ENCODE measurements around the gene CEP128. TPM values are rescaled to one million over a fixed set of nuclear protein-coding genes. Genes with fewer than 3 reads are reported as not detected.

CEP128 gene
- total and polyA plus RNA-seq, 7 donors, result 0.79 to 2.3 (median 1.8) TPM

- no peaks in the 10 kb centered on the region for H3K9me3 ChIP-seq
- no peak for DNase-seq
- no peak overlapping the region for H3K4me3 ChIP-seq
- ATAC-seq, result no peak
- H3K4me1 ChIP-seq, result no peaks in the 10 kb centered on the region
- no peak overlapping the region for H3K27ac ChIP-seq
- no peaks in the 10 kb centered on the region for H3K27me3 ChIP-seq (ENCODE audit: insufficient read depth in 3 of 3, low read length in 2 of 3)
- H3K36me3 ChIP-seq (ENCODE audit: insufficient read depth in 1 of 2, low read depth in 1 of 2), result no peaks in the 10 kb centered on the region
- 97 to 100% (median 99%) methylated on average over 2 of the region's 2 CpGs for WGBS, 3 donors
- TF ChIP-seq CTCF (IDR thresholded peaks at IDR 0.05), result no peak
- intact Hi-C loops (cut with DNase I), result no loop called here
Measured at GRCh38 chr14:80664576-80664975, 277.0 kb downstream of the CEP128 start.

GRCh38 chr14:80663541-80663940, 278.0 kb downstream of the CEP128 start:
- Histone ChIP-seq H3K36me3 (ENCODE audit: insufficient read depth in 1 of 2, low read depth in 1 of 2) (no peaks in the 10 kb centered on the region), H3K9me3 (no peaks in the 10 kb centered on the region), H3K4me1 (no peaks in the 10 kb centered on the region), H3K4me3 (no peak overlapping the region), H3K27ac (no peak overlapping the region), H3K27me3 (ENCODE audit: insufficient read depth in 3 of 3, low read length in 2 of 3) (no peaks in the 10 kb centered on the region)
- no peak for ATAC-seq
- 77 to 80% (median 79%) methylated on average over 2 of the region's 2 CpGs for WGBS, 3 donors
- no peak for DNase-seq
- no peak for TF ChIP-seq CTCF (IDR thresholded peaks at IDR 0.05)
- intact Hi-C loops (cut with DNase I), result no loop called here

GRCh38 chr14:80659783-80660182, 281.8 kb downstream of the CEP128 start:
- ATAC-seq, result no peak
- intact Hi-C loops (cut with DNase I), result no loop called here

GRCh38 chr14:80658733-80659132, 282.8 kb downstream of the CEP128 start:
- H3K27me3 ChIP-seq (ENCODE audit: insufficient read depth in 3 of 3, low read length in 2 of 3), result no peaks in the 10 kb centered on the region
- ATAC-seq, result no peak
- 34 to 39% (median 34%) methylated on average over 1 of the region's 1 CpG for WGBS, 3 donors

More at GRCh38 chr14:80659783-80660182, 281.8 kb downstream of the CEP128 start:
- Histone ChIP-seq H3K36me3 (ENCODE audit: insufficient read depth in 1 of 2, low read depth in 1 of 2) (no peaks in the 10 kb centered on the region), H3K9me3 (no peaks in the 10 kb centered on the region), H3K4me1 (no peaks in the 10 kb centered on the region), H3K27me3 (ENCODE audit: insufficient read depth in 3 of 3, low read length in 2 of 3) (no peaks in the 10 kb centered on the region), H3K27ac (no peak overlapping the region), H3K4me3 (no peak overlapping the region)
- 76 to 97% (median 95%) methylated on average over 2 of the region's 2 CpGs for WGBS, 3 donors
- no peak for TF ChIP-seq CTCF (IDR thresholded peaks at IDR 0.05)
- DNase-seq, result no peak

More at GRCh38 chr14:80658733-80659132, 282.8 kb downstream of the CEP128 start:
- H3K36me3 ChIP-seq (ENCODE audit: insufficient read depth in 1 of 2, low read depth in 1 of 2), result no peaks in the 10 kb centered on the region
- DNase-seq, result no peak
- no peak overlapping the region for H3K4me3 ChIP-seq
- TF ChIP-seq CTCF (IDR thresholded peaks at IDR 0.05), result no peak
- intact Hi-C loops (cut with DNase I), result no loop called here
- no peaks in the 10 kb centered on the region for H3K4me1 ChIP-seq
- no peak overlapping the region for H3K27ac ChIP-seq
- H3K9me3 ChIP-seq, result no peaks in the 10 kb centered on the region

All from psoas muscle (tissue), 8 donors.